GM19328 (cell line): ENCODE results near the gene OR13J1.
"Not testable (repeated sequence)": the region's sequence is repeated elsewhere in the genome, so short reads cannot be mapped to it uniquely, and the experiment has no call there.

Experiments
- ATAC-seq: cut with Tn5 transposase; IDR thresholded peaks from one replicate; pipeline ENCODE4 v1.9.1; 2021; ENCODE audit warnings: mild to moderate bottlenecking, moderate library complexity; ENCODE audit not compliant: unreplicated experiment

The OR13J1 gene, protein sequence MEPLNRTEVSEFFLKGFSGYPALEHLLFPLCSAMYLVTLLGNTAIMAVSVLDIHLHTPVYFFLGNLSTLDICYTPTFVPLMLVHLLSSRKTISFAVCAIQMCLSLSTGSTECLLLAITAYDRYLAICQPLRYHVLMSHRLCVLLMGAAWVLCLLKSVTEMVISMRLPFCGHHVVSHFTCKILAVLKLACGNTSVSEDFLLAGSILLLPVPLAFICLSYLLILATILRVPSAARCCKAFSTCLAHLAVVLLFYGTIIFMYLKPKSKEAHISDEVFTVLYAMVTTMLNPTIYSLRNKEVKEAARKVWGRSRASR

DNA sequence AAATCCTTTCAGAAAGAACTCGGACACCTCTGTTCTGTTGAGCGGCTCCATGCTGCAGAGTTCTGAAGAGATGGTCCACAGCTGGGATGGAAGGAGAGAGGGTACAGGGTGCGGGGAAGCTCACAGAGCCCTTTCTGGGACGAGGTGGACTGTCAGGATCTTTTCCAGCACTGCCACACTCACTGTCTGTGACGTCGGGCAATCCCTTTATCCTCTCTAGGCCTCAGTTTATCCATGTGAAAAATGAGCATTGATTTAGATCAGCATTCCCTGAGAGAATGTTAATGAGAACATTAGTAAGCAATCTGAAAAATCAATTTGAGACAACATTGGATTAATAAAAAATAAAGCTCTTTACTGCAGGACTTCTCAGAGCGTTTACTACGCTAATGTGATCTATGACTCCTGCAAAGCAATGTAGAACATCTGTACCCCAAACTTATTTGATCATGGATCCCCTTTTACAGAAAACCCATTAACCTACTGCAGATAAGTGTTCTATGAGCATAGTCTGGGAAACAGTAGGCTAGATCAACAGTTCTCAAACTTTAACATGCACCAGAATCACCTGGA, at the start of gene OR13J1:
Gene OR13J1, minus strand, starts transcription at position 51 of the 573 bp plus-strand sequence. Its CDS starts 0 bp downstream, at position 51.
- no peak for ATAC-seq

DNA sequence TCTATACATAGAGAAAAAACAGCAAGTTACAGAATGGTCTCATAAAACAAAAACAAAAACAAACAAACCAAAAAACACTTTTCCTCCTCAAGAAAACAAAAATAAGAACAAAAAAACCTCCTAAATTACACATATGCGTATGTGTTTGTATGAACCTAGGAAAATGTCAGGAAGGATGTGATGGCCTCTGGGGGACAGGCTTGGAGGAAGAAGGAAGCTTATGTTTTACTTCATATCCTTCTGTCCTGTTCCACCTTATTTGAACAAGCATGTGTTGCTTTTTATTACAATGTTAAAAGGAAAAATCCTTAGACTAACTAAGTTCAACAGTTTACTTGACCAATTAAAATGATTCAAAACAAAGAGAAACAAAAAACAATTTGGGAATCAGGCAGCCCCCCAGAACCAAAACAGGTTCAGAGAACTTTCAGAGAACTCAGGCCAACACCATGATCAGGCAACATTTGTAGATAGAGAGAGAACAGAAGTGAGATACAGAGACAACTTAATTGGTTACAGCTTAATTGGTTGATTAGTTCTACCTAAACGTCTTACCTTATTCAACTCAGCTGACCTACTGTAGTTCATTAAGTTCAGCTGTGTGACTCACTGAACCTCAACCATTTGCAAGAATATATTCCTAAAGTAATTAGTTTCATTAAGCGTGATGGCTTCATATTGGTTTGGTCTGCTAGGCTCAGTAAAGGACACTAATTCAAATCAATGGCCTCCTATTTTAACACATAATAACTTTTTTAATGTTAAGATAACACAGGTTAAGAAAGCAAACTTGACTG, 49.2 kb upstream of the OR13J1 start:
- ATAC-seq: no peak

DNA sequence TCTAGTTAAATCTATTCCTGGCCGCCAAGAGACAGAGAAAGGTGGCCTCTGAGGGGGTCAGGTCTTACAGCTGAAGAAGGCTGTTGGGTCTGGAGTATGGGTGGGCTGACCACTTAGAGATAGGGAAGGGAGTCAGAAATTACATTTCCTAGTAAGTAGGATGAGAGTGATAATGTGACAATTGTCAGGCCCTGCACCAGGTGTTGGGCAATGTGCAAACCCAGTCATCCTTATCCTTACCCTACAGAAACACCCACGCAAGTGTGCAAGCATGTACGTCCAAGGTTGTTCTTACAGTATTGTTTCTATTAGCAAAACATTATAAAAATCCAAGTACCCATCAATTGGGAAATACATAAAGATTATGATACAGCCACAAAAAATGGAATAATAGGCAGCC, 48.6 kb upstream of the OR13J1 start:
- ATAC-seq: no peak

DNA sequence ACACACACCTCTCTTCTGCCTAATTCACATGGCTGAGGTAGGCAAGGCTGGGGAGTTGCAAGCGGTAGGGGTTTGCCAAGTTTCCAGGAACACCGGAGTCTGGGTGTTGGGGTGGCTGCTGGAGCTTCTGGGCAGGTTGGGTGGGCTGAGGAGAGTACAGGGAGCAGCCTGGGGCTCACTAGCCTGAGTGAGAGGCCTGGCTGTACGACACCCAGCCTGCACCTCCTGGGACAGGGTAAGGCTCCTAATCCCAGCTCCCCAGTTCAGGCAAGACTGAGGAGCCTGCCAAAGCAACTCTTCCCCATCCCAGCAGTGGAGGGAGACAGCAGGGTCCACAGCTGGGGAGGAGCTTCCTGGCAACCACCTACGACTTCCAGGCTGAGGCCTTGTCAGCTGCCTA, 47.1 kb upstream of the OR13J1 start:
- no peak for ATAC-seq

DNA sequence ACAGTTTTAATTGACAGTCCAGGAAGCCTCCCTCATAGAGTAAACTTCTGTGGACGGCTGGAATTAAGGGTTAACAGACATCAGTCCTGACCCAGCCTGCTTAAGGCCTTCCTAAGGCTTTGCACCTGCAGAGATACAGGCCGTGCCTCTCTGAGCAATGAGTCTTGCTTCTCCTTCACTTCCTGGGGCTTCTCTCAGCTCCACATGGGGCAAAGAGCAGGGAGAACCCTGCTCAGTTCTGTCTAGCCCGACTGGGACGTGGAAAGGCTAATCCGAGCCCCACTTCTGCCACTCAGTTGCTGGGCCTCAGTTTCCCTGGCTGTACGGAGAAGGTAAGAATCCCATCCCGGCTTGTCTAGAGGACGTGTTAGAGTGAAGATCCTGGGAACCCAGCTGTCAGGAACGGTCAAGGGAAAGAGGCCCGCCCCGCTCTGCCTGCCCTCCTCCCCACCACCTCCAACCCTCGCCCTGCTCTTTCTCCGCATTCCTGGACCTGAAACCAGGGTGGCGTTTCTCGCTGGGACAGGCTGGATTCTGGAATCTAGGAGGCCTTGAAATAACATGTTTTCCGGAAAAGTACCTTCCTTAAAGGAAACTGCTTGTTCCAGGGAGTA, 45.6 kb upstream of the OR13J1 start:
- no peak for ATAC-seq

DNA sequence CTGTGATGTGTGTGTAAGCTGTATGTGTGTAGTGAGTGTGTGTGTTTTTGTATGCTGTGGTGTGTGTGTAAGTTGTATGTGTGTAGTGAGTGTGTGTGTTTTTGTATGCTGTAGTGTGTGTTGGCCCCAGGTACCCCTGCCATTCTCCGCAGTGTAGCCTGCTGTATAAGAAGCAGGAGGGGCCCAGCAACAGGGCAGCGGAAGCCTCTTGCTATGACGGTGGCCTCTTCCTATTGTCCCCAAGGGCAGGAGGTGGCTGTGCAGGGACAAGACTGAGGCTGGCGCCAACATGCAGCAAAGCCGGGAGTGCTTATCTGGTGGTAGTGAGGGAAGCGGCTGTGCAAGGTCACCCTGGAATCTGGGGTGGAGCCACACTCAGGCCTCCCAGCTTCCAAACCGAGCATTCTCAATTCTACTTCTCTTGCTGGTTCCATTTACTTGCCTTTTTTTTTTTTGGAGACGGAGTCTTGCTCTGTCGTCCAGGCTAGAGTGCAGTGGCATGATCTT, 44.2 kb upstream of the OR13J1 start:
- ATAC-seq: no peak

DNA sequence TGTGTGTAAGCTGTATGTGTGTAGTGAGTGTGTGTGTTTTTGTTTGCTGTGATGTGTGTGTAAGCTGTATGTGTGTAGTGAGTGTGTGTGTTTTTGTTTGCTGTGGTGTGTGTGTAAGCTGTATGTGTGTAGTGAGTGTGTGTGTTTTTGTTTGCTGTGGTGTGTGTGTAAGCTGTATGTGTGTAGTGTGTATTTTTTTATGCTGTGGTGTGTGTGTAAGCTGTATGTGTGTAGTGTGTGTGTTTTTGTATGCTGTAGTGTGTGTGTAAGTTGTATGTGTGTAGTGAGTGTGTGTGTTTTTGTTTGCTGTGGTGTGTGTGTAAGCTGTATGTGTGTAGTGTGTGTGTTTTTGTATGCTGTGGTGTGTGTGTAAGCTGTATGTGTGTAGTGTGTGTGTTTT, 43.2 kb upstream of the OR13J1 start:
- not testable (repeated sequence) for ATAC-seq

DNA sequence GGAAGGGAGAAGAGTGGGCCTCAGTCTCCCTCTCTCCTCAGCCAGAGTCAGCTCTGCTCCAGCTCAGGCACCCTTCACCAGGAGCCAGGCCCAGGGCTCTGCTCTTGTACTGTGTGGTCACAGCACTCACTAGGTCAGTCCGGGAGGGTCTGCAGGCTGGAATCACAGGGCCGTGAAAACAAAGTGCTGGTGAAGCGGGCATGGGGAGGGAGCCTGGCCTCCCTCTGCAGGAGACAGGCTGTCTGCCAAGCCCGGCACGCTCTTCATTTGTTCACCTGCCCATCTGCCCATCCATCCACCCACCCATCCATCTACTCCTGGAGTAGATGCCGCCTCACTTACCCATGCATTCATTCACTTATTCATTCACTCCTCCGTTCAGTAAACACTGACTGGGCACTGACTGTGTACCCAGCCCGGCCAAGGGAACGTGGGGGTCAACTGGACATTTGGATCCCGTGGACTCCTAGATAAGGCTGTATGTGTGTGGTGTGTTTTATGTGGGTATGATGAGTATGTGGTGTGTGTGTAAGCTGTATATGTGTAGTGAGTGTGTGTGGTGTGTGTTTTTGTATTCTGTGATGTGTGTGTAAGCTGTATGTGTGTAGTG, 42.7 kb upstream of the OR13J1 start:
- ATAC-seq: no peak

DNA sequence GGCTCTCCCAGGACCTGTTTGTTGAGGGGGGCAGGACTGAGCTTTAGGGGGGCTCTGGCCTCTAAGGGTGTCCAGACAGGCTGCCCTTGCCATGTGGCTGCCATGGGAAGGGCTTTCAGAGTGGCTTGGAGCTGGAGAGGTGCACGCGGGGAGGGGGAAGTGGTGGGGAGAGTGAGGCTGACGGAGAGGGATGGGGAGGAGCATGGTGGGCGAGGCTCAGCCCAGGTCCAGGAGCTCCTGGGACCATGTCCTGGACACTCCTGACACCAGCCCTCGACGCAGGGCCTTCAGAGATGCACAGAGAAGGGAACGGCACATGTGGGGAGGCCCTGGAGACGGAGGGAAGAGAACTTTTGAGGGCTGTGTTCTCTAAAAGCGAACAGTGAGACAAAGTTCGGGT, 41.5 kb upstream of the OR13J1 start:
- no peak for ATAC-seq

DNA sequence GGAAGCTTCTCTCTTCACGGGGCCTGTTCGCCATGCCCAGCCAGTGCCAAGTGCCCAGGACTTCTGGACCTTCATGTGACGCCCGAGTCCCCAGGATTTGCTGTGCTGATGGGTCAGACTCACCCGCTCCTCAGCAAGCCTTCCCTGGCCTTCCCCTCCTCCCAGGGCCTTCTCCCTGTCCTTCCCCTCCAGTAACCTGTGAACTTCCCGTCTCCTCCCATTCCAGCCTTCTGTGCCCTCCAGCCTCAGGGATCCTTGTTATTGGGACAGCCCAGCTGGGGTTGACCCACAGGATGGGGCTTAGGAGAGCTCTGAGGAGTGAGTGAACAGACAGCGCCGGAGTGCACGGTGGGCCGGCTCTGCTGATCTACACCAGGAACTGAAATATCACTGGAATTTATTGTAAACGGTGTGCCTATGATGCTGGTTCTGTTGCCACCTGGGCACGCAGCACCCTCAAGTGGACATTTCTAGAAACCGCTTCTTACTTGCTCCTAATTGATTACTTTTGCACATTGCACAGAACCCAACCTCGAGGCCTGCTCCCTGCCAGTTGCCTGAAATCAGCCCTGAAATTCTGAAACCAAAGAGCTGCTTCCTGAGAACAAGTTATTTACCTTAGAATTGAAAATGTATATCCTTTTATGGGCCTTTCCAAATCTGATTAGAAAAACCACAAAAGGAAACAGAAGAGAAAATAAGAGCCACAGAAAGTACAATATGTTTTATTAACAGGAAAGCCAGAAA, 40.6 kb upstream of the OR13J1 start:
- no peak for ATAC-seq

DNA sequence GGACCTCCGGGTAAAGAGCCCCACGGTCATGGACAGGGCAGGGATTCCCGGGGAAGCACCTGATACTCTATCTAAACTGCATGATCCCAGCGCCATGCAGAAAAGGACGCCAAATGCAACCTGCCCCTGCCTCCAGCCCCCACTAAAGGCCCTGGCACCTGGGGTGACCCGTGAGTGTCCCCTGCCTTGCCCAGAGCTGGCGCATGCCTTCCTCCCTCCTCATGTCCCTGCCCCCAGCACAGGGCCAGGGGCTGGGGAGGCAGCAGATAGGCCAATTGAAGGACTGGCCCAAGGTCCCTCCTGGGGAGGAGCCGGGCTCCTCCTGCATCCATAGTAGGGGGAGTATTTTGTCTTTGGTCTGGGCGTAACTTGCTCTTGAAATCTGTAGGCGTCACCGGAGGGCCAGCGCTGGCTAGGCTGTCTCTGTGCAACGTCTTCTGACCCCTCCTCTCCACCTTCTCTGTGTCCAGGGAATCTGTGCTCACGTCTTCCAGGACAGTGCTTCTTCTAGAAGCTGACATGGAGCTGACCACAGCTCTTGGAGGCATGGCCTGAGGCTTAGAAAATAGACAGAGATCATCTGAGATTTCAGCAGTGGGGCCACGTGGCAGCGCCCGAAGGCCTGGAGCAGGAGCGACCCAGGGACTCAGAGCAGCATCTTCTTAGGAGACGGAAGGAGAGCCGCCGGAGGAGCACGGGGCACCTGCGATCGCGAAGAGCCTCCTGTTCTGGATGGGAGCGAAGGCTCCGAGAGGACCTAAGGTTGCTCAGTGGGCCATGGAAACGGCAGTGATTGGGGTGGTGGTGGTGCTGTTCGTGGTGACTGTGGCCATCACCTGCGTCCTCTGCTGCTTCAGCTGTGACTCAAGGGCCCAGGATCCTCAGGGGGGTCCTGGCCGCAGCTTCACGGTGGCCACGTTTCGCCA, 39.7 kb upstream of the OR13J1 start:
- no peak for ATAC-seq

DNA sequence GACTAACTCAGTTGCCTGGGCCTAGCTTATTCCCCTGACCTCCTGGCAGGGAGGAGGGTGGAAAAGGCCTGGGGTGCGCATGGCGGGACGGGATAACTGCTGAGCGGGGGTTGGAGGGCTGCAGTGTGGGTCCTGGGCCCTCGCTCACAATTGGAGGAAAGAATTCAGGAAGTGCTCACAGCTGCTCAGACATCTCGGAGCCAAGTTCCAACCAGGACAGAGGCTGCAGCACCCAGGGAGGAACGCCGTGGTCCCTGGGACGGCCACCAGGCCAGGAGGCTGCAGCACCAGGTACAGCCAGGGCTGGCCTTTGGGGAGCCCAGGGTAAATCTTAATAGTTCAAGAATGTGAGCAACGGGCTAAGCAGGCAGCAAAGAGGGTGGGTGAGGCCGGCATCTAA, 39.1 kb upstream of the OR13J1 start, which contains the start of gene SPAAR:
Gene SPAAR, plus strand, starts transcription at position 217 of the 400 bp plus-strand sequence. CDS start 974 bp downstream, outside the sequence.
- ATAC-seq: no peak

DNA sequence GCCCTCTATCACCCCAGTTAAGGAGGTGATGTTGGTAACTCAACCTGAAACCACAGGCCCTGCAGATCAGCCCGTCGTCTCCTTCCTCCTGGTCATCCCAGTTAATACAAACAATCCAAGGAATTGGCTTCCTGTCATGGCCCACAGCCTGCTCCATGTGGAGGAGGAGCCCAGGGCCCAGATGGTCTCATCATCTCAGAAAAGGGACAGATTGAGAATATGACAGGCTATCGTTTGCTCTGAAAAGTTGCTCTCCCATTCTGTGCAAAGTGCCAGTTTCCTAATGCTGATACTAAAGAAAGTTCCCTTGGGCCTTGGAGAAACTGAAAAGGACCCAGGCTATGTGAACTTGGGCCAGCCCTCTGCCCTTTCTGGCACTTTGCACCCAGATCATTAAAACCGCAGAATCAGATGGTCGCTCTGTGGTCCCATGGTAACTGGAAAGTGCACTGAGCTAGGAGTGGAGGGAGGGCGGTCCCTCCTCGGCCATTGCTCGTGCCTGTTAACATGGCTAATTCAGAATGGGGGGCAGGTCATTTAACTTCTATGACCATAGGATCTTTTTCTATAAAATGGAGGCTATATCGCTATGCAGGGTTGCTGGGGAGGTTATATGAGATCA, 38.4 kb upstream of the OR13J1 start:
- no peak for ATAC-seq

DNA sequence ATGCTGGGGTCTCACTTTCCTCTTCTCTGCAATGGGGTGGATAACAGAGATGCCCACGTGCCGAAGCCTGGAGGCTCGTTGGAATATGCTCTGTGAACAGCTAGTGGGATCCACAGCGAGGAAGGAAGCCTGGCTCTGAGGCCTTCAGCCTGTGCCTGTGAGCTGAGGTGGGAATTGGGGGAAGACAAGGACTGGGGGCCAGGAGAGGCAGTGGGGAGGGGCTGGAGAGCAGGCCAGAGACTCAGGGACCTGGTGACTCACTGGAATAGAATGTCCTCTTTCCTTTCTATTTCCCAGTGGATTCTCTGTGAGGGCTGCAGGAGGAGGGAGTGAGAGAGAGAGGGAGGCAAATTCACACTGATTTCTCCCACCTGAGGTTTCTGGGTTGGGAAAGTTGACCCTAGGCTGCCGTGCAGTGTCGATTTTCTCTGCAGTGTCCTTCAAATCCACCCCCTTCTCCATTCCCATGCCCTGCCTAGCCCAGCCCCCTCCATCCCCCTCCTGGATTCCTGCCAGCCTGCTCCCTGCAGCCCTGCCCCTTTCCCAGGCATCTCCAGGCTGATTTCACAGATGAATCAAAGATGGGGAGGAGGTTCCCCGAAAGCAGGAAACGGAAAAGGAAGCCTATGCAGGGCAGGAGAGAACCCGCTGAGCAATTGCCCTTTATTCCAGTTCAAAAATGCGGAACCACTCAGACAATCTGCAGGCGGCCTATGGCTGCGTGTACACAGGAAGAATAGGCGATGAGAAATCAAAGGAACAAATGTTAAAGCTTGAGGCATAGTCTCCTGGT, 37.7 kb upstream of the OR13J1 start:
- ATAC-seq: no peak

DNA sequence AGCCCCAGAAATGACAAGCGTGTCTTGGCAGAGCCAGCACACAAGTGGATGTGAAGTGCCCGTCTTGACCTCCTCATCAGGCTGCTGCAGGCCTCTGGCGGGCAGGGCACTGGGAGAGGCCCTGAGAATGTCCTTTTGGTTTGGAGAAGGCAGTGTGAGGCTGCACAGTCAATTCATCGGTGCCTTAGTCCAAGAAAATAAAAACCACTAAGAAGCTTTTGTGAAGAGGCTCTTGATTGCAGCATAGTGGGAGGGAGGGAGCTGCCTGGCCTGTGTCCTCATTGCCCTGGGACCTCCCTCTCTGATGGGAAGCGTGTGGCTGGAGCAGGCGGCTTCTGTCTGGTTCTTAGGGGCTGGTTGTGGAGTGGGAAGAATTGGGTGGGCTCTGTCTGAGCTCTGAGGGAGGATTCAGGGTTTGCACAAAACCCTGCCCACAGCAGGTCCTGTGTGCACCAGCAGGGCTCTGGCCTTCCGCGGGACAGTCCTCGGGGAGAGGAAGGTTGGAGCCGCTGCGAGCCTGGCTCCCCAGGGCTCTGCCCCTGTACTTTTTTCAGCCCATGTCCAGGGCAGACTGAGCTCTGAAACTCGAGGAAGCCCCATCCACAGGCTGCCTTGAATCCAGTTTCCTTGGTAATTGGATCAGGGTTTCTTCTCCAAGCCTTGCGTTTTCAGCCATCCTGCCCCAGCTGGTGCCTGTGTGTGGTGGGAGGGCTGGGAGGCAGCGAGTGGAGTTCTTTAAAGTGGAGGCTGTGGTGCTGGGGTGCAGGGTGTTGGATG, 36.9 kb upstream of the OR13J1 start:
- ATAC-seq: no peak

DNA sequence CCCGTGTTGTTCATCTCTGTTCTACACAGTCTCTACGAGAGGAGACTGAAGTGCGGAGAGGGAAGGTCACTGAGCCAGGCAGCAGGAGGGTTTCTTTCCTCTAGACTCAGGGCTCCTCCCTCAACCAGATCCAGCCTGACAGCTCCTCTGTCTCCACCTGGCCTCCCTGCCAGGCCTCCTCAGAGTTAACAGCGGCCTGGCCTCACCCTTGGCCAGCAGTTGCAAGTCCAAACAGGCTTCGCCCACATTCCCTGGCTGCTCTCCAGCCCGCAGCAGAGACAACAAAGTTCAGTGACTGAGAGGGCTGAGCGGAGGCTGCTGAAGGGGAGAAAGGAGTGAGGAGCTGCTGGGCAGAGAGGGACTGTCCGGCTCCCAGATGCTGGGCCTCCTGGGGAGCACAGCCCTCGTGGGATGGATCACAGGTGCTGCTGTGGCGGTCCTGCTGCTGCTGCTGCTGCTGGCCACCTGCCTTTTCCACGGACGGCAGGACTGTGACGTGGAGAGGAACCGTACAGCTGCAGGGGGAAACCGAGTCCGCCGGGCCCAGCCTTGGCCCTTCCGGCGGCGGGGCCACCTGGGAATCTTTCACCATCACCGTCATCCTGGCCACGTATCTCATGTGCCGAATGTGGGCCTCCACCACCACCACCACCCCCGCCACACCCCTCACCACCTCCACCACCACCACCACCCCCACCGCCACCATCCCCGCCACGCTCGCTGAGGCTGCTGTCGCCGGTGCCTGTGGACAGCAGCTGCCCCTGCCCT, 35.9 kb upstream of the OR13J1 start, which contains the start of gene HRCT1:
Gene HRCT1, plus strand, starts transcription at position 291 of the 768 bp plus-strand sequence. Its CDS starts 86 bp downstream, at position 377.
- ATAC-seq: no peak
